Choroid plexus epithelial cell (primary cell): ENCODE data around the gene TRAPPC12.

Experiments used
- DNase-seq: peaks from one replicate; pipeline ENCODE4 v3.0.0-alpha.2; 2010; ENCODE audit warnings: low read depth
- H3K4me3 ChIP-seq: 2 replicates; pipeline ENCODE4 v1.5.1; 2011; ENCODE audit warnings: low read depth, mild to moderate bottlenecking, control low read depth, low read length, moderate library complexity
- CTCF ChIP-seq: conservative IDR thresholded peaks from 2 replicates; pipeline ENCODE4 v1.5.1; 2011; ENCODE audit warnings: low read depth, mild to moderate bottlenecking, control low read depth, inconsistent platforms, low read length, moderate library complexity

TRAPPC12 gene

GRCh38 chr2:3435445-3435844 is 56.0 kb downstream of the TRAPPC12 start:
- H3K4me3 ChIP-seq: no peak overlapping the region
- DNase-seq: no peak

GRCh38 chr2:3440477-3440876 is 61.0 kb downstream of the TRAPPC12 start:
- TF ChIP-seq CTCF: no peak
- DNase-seq: no peak
- no peak overlapping the region for H3K4me3 ChIP-seq

More at GRCh38 chr2:3435445-3435844, 56.0 kb downstream of the TRAPPC12 start:
- no peak for TF ChIP-seq CTCF

- DNase-seq: no peak
- TF ChIP-seq CTCF: no peak
- H3K4me3 ChIP-seq: no peak overlapping the region
Measured at GRCh38 chr2:3441465-3441864, 62.0 kb downstream of the TRAPPC12 start.

GRCh38 chr2:3442185-3442584 is 62.7 kb downstream of the TRAPPC12 start:
- TF ChIP-seq CTCF: no peak
- DNase-seq: no peak
- H3K4me3 ChIP-seq: no peak overlapping the region

- no peak overlapping the region for H3K4me3 ChIP-seq
- DNase-seq: no peak
- no peak for TF ChIP-seq CTCF
Measured at GRCh38 chr2:3443083-3443482, 63.6 kb downstream of the TRAPPC12 start.

GRCh38 chr2:3443506-3444084 is 64.1 kb downstream of the TRAPPC12 start:
- TF ChIP-seq CTCF: no peak
- no peak overlapping the region for H3K4me3 ChIP-seq
- no peak for DNase-seq

- TF ChIP-seq CTCF: no peak
- no peak for DNase-seq
- no peak overlapping the region for H3K4me3 ChIP-seq
Measured at GRCh38 chr2:3445891-3446290, 66.4 kb downstream of the TRAPPC12 start.
